Measurements from ENCODE around the gene TEX19. TPM values are rescaled to one million over a fixed set of nuclear protein-coding genes. Genes with fewer than 3 reads are reported as not detected.

Gene TEX19
- total RNA-seq, 1 donor = under 0.01 TPM

DNA sequence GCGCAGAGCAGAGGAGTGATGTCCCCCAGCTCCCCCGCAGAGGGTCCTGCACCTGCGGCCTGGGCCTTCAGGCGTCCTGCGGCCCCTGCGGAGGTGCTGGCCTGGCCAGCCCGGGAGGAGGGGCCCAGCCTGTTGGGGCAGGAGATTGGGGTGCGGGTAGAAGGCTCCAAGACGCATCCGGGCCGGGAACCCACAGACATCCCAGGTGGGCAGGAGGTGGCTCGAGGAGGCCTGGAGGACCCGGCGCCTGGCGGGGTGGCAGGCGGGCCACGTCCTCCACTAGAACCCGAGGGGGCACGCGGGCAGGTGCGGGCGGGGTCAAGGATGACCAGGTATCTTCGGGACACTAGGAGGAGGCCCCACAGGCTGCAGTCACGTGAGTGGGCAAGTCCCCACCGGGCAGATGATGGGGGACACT, 24.8 kb upstream of the TEX19 start:
- H3K79me2 ChIP-seq (ENCODE audit: insufficient read depth, low read length) = no peaks in the 10 kb centered on the region
- H3K27ac ChIP-seq (ENCODE audit: low read depth, low read length) = no peak overlapping the region
- H3K9me3 ChIP-seq (ENCODE audit: low read depth, low read length) = no peaks in the 10 kb centered on the region
- H2AFZ ChIP-seq (ENCODE audit: low read length) = no peak overlapping the region
- no peak overlapping the region for H3K4me3 ChIP-seq (ENCODE audit: insufficient read depth, low read length)
- peak overlapping the region; percentile 86 for H3K4me2 ChIP-seq (ENCODE audit: insufficient read depth, low read length)
- peaks cover 23% of the 10 kb centered on the region for H3K27me3 ChIP-seq (ENCODE audit: insufficient read depth, low read length)
- no peak for DNase-seq (ENCODE audit: insufficient read length, low spot score, missing footprints)
- H3K36me3 ChIP-seq (ENCODE audit: insufficient read depth, low read length) = no peaks in the 10 kb centered on the region
- TF ChIP-seq CTCF (IDR thresholded peaks at IDR 0.05; ENCODE audit: extremely low read depth, low read depth, low read length) = no peak
- no peaks in the 10 kb centered on the region for H4K20me1 ChIP-seq (ENCODE audit: insufficient read depth, low read length)
- H3K4me1 ChIP-seq (ENCODE audit: insufficient read depth, low read length) = peaks cover 34% of the 10 kb centered on the region

- H2AFZ ChIP-seq (ENCODE audit: low read length) = peak overlapping the region; percentile 25
- peaks cover 38% of the 10 kb centered on the region for H3K4me1 ChIP-seq (ENCODE audit: insufficient read depth, low read length)
- TF ChIP-seq CTCF (IDR thresholded peaks at IDR 0.05; ENCODE audit: extremely low read depth, low read depth, low read length) = no peak
- H3K9me3 ChIP-seq (ENCODE audit: low read depth, low read length) = no peaks in the 10 kb centered on the region
- peak overlapping the region; percentile 69 for H3K4me3 ChIP-seq (ENCODE audit: insufficient read depth, low read length)
- no peaks in the 10 kb centered on the region for H4K20me1 ChIP-seq (ENCODE audit: insufficient read depth, low read length)
- no peaks in the 10 kb centered on the region for H3K36me3 ChIP-seq (ENCODE audit: insufficient read depth, low read length)
- H3K79me2 ChIP-seq (ENCODE audit: insufficient read depth, low read length) = no peaks in the 10 kb centered on the region
- peak; percentile 96 for DNase-seq (ENCODE audit: insufficient read length, low spot score, missing footprints)
- peaks cover 23% of the 10 kb centered on the region for H3K27me3 ChIP-seq (ENCODE audit: insufficient read depth, low read length)
- no peak overlapping the region for H3K27ac ChIP-seq (ENCODE audit: low read depth, low read length)
- H3K4me2 ChIP-seq (ENCODE audit: insufficient read depth, low read length) = peak overlapping the region; percentile 86
Observed at GRCh38 chr17:82334622-82335394, 24.2 kb upstream of the TEX19 start.

GRCh38 chr17:82338858-82339633, 20.0 kb upstream of the TEX19 start:
- H3K27me3 ChIP-seq (ENCODE audit: insufficient read depth, low read length) = peaks cover 3% of the 10 kb centered on the region
- peak overlapping the region; percentile 70 for H3K4me3 ChIP-seq (ENCODE audit: insufficient read depth, low read length)
- H3K4me1 ChIP-seq (ENCODE audit: insufficient read depth, low read length) = peaks cover 24% of the 10 kb centered on the region
- no peak overlapping the region for H3K27ac ChIP-seq (ENCODE audit: low read depth, low read length)
- peak overlapping the region; percentile 94 for H3K4me2 ChIP-seq (ENCODE audit: insufficient read depth, low read length)
- no peaks in the 10 kb centered on the region for H3K79me2 ChIP-seq (ENCODE audit: insufficient read depth, low read length)
- no peaks in the 10 kb centered on the region for H3K36me3 ChIP-seq (ENCODE audit: insufficient read depth, low read length)
- H2AFZ ChIP-seq (ENCODE audit: low read length) = peak overlapping the region; percentile 94
- peak; percentile 98 for DNase-seq (ENCODE audit: insufficient read length, low spot score, missing footprints)
- TF ChIP-seq CTCF (IDR thresholded peaks at IDR 0.05; ENCODE audit: extremely low read depth, low read depth, low read length) = no peak
- H3K9me3 ChIP-seq (ENCODE audit: low read depth, low read length) = no peaks in the 10 kb centered on the region
- no peaks in the 10 kb centered on the region for H4K20me1 ChIP-seq (ENCODE audit: insufficient read depth, low read length)

Data from osteoblast (primary cell).